Effector memory CD4-positive, alpha-beta T cell (primary cell): ENCODE measurements around the gene PTH1R.

Source experiments
- DNase-seq, 3 donors: peaks; one replicate each; pipeline ENCODE4 v3.0.0-alpha.2; 2020
- H3K27ac ChIP-seq: 2 replicates; pipeline ENCODE4 v1.7.0; 2013; ENCODE audit warnings: mild to moderate bottlenecking, low read length, moderate library complexity; ENCODE audit not compliant: insufficient read depth, poor library complexity, severe bottlenecking
- H3K27me3 ChIP-seq: replicated peaks from 2 replicates; pipeline ENCODE4 v1.7.0; 2013; ENCODE audit warnings: mild to moderate bottlenecking, low read length; ENCODE audit not compliant: insufficient read depth, control insufficient read depth, poor library complexity, severe bottlenecking
- H3K36me3 ChIP-seq: 2 replicates; pipeline ENCODE4 v1.7.0; 2013; ENCODE audit warnings: mild to moderate bottlenecking, low read length, moderate library complexity; ENCODE audit not compliant: control insufficient read depth, insufficient read depth
- H3K4me1 ChIP-seq: 2 replicates; pipeline ENCODE4 v1.7.0; 2013; ENCODE audit warnings: low read length, mild to moderate bottlenecking; ENCODE audit not compliant: control insufficient read depth, insufficient read depth, poor library complexity, severe bottlenecking
- H3K4me3 ChIP-seq: 2 replicates; pipeline ENCODE4 v1.7.0; 2013; ENCODE audit warnings: low read length, low read depth, mild to moderate bottlenecking; ENCODE audit not compliant: insufficient read depth, poor library complexity, severe bottlenecking
- H3K9me3 ChIP-seq: 2 replicates; pipeline ENCODE4 v1.7.0; 2013; ENCODE audit warnings: mild to moderate bottlenecking, low read length, moderate library complexity; ENCODE audit not compliant: control insufficient read depth

The PTH1R gene

GRCh38 chr3:46843508-46843907, 34.0 kb upstream of the PTH1R start:
- no peaks in the 10 kb centered on the region for H3K27me3 ChIP-seq
- H3K4me3 ChIP-seq = no peak overlapping the region
- peaks cover 9% of the 10 kb centered on the region for H3K4me1 ChIP-seq
- no peak for DNase-seq
- H3K36me3 ChIP-seq = no peaks in the 10 kb centered on the region
- H3K9me3 ChIP-seq = peaks cover under 1% of the 10 kb centered on the region
- no peak overlapping the region for H3K27ac ChIP-seq

DNA sequence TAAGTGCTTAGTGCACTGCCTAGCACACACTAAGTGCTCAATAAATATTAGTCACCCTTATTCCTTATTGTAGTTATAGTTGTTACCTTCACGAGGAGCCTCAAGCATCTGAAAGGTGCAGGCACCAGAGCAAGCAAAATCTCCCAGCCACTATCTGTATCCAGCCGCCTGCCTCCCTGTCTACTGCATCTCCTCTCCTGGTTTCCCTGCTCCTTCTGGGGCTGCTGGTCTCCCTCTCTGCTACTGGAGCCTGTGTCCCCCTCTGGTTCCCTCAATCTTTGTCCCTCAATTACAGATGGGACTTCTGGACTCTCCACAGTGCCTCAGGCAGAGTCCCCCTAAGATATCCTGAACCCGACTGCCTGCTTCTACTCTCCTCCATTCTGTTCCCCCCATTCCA, 33.1 kb upstream of the PTH1R start:
- Histone ChIP-seq H3K4me3 (no peak overlapping the region), H3K9me3 (no peaks in the 10 kb centered on the region), H3K4me1 (peaks cover 9% of the 10 kb centered on the region), H3K36me3 (no peaks in the 10 kb centered on the region), H3K27me3 (no peaks in the 10 kb centered on the region), H3K27ac (no peak overlapping the region)
- no peak for DNase-seq

GRCh38 chr3:46844881-46845312, 32.6 kb upstream of the PTH1R start:
- Histone ChIP-seq H3K9me3 (no peaks in the 10 kb centered on the region), H3K27ac (no peak overlapping the region), H3K4me1 (peaks cover 9% of the 10 kb centered on the region), H3K36me3 (no peaks in the 10 kb centered on the region), H3K27me3 (no peaks in the 10 kb centered on the region), H3K4me3 (peak overlapping the region; percentile 54)
- DNase-seq = no peak

- Histone ChIP-seq H3K36me3 (no peaks in the 10 kb centered on the region), H3K27ac (peak overlapping the region; percentile 8), H3K4me1 (peaks cover 9% of the 10 kb centered on the region), H3K4me3 (peak overlapping the region; percentile 54), H3K9me3 (no peaks in the 10 kb centered on the region), H3K27me3 (no peaks in the 10 kb centered on the region)
- no peak for DNase-seq
These were observed 32.1 kb upstream of the PTH1R start for GRCh38 chr3:46845397-46845859.

DNA sequence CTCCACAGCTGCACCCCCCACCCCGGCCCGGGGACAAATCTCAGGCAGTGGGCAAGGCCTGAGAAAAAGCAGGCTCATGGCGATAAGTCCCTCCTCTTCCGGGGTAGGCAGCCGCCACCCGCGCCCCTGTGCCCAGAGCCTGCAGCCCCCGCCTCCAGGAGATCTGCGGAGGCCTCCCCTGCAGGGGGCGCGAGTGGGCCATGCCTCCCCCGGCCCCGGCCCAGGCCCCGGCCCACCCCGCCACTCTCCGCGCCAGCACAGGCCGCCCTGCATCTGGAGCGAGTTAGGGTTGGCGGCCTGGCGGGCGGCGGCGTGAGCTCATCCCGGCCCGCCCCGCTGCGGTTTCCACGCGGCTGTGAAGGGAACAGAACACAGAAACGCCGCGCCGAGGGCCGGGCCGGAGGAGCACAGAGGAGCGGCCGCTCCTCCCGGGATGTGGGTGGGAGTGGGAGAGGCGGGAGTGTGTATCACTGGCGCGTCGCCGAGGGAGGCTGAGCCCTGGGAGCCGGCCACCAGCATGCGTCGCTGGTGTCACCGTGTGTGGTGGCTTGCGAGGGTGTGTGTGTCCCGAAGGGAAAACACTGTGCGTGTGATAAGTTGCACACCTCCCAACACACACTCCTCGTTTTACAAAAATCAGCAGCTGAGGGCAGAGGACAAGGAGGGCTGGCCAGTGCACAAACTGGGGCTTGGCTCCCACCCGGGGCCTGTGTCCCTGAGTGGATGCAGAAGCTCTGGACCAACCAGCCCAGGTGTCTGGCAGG, 31.5 kb upstream of the PTH1R start:
- H3K27ac ChIP-seq = peak overlapping the region; percentile 8
- DNase-seq = peak; percentile 60 to 64 (median 63)

GRCh38 chr3:46846624-46847542, 30.6 kb upstream of the PTH1R start:
- Histone ChIP-seq H3K27ac (no peak overlapping the region), H3K27me3 (no peaks in the 10 kb centered on the region), H3K4me1 (peaks cover 9% of the 10 kb centered on the region), H3K4me3 (peak overlapping the region; percentile 54), H3K36me3 (no peaks in the 10 kb centered on the region), H3K9me3 (no peaks in the 10 kb centered on the region)
- DNase-seq = no peak

More for the DNA sequence above, 31.5 kb upstream of the PTH1R start:
- H3K4me1 ChIP-seq = peaks cover 9% of the 10 kb centered on the region
- peak overlapping the region; percentile 54 for H3K4me3 ChIP-seq
- H3K27me3 ChIP-seq = no peaks in the 10 kb centered on the region
- H3K9me3 ChIP-seq = no peaks in the 10 kb centered on the region
- no peaks in the 10 kb centered on the region for H3K36me3 ChIP-seq

GRCh38 chr3:46847744-46848143, 29.8 kb upstream of the PTH1R start:
- no peak for DNase-seq
- Histone ChIP-seq H3K36me3 (no peaks in the 10 kb centered on the region), H3K9me3 (no peaks in the 10 kb centered on the region), H3K4me3 (no peak overlapping the region), H3K27ac (no peak overlapping the region), H3K27me3 (no peaks in the 10 kb centered on the region), H3K4me1 (peaks cover 9% of the 10 kb centered on the region)

DNA sequence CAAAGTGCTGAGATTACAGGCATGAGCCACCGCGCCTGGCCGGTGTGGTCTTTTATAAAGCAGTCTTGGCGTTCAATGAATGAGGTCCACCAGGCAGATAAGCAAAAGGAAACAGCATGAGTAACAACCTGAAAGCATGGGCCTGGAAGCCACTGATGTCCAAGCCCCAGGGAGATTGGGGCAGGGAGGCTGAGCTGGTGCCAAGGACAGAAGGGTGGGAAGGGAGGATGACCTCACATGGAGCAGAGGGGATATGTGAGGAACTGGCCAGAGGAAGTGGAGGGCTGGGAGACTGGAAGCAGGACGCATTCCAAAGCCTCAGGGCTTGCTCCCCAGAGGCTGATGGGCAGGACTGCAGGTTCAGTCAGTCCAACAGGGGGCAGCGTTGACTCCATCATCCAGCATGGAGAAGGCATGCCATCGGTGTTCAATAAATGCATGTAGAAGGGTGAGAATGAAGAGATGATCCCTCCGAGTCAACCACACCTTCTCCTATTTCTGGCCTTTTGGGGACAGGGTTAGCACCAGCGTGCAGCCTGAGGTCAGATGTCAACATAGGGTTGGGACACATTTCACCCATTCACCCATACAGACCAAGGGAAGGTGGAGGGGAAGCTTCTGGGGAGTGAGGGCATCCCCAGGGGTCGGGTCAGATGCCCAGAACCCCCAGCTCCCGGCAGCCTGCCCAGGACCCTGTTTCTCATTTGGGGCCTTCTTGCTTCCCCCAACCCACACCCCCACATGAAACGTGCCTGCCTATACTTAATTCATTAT, 29.1 kb upstream of the PTH1R start:
- H3K27me3 ChIP-seq = no peaks in the 10 kb centered on the region
- H3K36me3 ChIP-seq = no peaks in the 10 kb centered on the region
- no peak overlapping the region for H3K4me3 ChIP-seq
- H3K27ac ChIP-seq = no peak overlapping the region
- H3K4me1 ChIP-seq = peaks cover 9% of the 10 kb centered on the region
- no peak for DNase-seq
- no peaks in the 10 kb centered on the region for H3K9me3 ChIP-seq

DNA sequence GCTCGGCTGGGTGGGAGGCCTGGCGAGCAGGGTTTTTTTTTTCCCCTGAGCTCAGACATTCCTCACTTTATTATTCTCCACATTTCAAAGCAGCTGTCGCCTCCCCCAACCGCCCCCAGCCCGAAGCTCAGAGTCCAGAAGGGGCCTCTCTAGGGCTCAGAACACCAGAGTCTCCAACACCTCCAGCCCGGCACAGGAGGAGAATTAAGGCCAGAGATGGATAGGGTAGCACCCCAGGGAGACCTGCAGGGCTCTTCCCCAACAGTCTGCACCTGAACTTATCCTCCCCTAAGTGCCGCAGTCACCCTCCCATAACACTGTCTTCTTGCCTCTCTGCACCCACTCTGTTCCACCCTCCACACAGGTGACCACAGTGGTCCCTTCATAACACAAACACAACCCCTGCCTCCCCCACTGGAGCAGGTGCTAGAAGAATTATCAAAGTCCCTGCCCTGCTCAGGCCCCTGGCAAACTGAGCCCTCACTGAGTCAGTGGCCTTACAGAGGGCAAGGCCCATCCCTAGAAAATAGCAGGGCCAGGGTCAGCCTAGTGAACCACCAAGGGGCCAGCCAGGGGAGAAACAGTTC, 28.4 kb upstream of the PTH1R start:
- Histone ChIP-seq H3K9me3 (no peaks in the 10 kb centered on the region), H3K4me1 (peaks cover 9% of the 10 kb centered on the region), H3K27ac (no peak overlapping the region), H3K36me3 (no peaks in the 10 kb centered on the region), H3K27me3 (no peaks in the 10 kb centered on the region), H3K4me3 (no peak overlapping the region)
- no peak for DNase-seq
